ENCODE results near the gene TAF7L. TPM values are rescaled to one million over a fixed set of nuclear protein-coding genes. Genes with fewer than 3 reads are reported as not detected.
A peak's percentile ranks its signal among the peaks of the same experiment; 100 is the strongest.

The TAF7L gene
- total and polyA plus RNA-seq, 4 experiments from 2014 or later, result not detected

DNA sequence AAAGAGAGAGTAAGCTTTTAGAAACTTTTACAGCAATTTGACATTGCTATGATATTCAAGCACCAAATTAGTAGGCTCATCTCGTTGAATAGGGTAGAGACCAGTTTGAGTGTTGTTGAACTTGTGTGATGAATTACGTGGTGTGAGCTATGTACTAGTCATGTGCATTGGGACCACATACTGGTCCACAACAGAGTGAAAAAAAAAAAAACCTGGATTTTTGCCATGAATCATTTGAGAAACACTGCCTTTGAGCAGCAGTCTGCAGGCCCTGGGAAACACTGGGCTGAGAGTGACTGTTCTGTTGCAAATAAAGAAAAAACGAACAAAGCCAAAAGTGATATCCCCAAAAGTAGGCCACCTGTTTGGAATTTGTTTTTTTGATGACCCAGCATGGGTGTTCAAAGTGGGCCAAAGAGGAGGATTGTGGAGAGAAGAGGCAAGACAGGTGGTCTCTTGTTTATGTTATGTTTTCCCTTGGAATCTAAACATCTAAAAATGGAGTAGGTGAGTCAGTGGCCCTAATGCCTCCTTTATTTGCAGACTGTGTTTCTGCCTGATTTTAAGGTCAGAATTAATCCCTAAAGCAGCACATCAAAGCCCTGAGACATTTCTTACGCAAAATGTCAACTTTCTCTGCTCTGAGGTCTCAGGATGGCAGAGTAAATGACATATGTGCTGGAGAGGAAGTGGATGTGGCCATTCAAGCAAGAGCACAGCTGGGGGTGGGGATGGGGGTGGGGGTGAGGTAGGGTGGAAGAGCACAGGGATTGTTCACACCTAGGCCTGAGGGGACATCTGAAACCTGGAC is 33.5 kb downstream of the TAF7L start:
- Mint-ChIP-seq H3K36me3 (no peaks in the 10 kb centered on the region), H3K27me3 (no peaks in the 10 kb centered on the region), H3K4me3 (no peak overlapping the region), H3K9me3 (peaks cover 0 to 4% (median 0%) of the 10 kb centered on the region in 8 donors), H3K4me1 (peaks cover 0 to 5% (median 2%) of the 10 kb centered on the region in 4 donors), H3K27ac (peak overlapping the region in 1 of 7 donors; percentile 46)
- intact Hi-C loops (cut with micrococcal nuclease), result no loop called here
- CTCF ChIA-PET (ENCODE audit: partially characterized antibody), result no interaction called here
- no peaks in the 10 kb centered on the region for H3K9me3 ChIP-seq (ENCODE audit: control insufficient read depth in 1 of 2, low read length in 2 of 2)
- H3K4me3 ChIP-seq (ENCODE audit: low read length in 2 of 2), result no peak overlapping the region
- peaks cover 4% of the 10 kb centered on the region for H3K4me1 ChIP-seq (ENCODE audit: insufficient read depth, low read length)
- no peaks in the 10 kb centered on the region for H3K27me3 ChIP-seq (ENCODE audit: insufficient read depth, low read length)
- no peaks in the 10 kb centered on the region for H3K36me3 ChIP-seq (ENCODE audit: insufficient read depth, low read length)
- POLR2A ChIA-PET (ENCODE audit: partially characterized antibody), result no interaction called here
- H3K27ac ChIP-seq (ENCODE audit: low read depth, low read length), result no peak overlapping the region
- no peak for DNase-seq

DNA sequence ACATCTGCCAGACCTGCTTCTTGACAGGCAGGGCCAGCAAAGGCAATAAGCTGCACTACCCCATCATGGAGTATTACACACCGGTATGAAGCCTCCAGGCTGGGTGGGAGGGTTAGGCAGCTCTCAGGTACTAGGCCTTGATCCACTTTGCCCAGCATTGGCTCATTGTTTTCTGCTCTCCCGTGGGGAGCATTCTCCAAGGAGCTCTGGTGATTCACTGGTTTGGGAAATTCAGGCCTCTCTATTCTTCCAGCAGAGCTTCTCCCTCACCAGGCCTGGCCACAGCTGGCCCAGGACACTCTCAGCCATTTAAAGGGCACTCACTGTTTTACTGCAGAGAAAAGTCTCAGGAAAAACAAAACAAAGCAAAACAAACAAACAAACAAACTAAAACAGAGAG is 38.5 kb downstream of the TAF7L start:
- POLR2A ChIA-PET (ENCODE audit: partially characterized antibody), result no interaction called here
- Mint-ChIP-seq H3K4me3 (no peak overlapping the region), H3K36me3 (no peaks in the 10 kb centered on the region), H3K9me3 (peaks cover 0 to 2% (median 0%) of the 10 kb centered on the region in 8 donors), H3K27ac (no peak overlapping the region), H3K4me1 (peaks cover 0 to 2% (median under 1%) of the 10 kb centered on the region in 4 donors), H3K27me3 (no peaks in the 10 kb centered on the region)
- no peaks in the 10 kb centered on the region for H3K9me3 ChIP-seq (ENCODE audit: control insufficient read depth in 1 of 2, low read length in 2 of 2)
- intact Hi-C loops (cut with micrococcal nuclease), result no loop called here
- H3K4me3 ChIP-seq (ENCODE audit: low read length in 2 of 2), result no peak overlapping the region
- H3K27ac ChIP-seq (ENCODE audit: low read depth, low read length), result no peak overlapping the region
- no peaks in the 10 kb centered on the region for H3K36me3 ChIP-seq (ENCODE audit: insufficient read depth, low read length)
- CTCF ChIA-PET (ENCODE audit: partially characterized antibody), result no interaction called here
- no peak for DNase-seq
- H3K27me3 ChIP-seq (ENCODE audit: insufficient read depth, low read length), result no peaks in the 10 kb centered on the region
- no peaks in the 10 kb centered on the region for H3K4me1 ChIP-seq (ENCODE audit: insufficient read depth, low read length)

DNA sequence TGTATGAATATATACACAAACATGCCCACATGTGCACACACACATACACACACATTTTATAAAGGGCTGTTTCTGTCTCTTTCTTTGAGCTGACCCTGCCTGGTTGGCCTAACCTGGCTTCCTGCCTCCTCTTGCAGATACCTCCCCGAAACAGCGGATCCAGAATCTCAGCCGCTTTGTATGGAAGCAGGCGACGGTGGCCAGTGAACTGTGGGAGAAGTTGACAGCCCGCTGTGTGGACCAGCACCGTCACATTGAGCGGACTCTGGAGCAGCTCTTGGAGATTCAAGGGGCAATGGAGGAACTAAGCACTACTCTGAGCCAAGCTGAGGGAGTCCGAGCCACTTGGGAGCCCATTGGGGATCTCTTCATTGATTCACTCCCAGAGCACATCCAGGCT is 49.6 kb downstream of the TAF7L start:
- DNase-seq, result no peak
- Histone ChIP-seq H3K4me1 (ENCODE audit: insufficient read depth, low read length) (no peaks in the 10 kb centered on the region), H3K9me3 (ENCODE audit: control insufficient read depth in 1 of 2, low read length in 2 of 2) (no peaks in the 10 kb centered on the region), H3K4me3 (ENCODE audit: low read length in 2 of 2) (no peak overlapping the region), H3K27me3 (ENCODE audit: insufficient read depth, low read length) (no peaks in the 10 kb centered on the region), H3K36me3 (ENCODE audit: insufficient read depth, low read length) (no peaks in the 10 kb centered on the region), H3K27ac (ENCODE audit: low read depth, low read length) (no peak overlapping the region)
- intact Hi-C loops (cut with micrococcal nuclease), result no loop called here
- Mint-ChIP-seq H3K4me3 (no peak overlapping the region), H3K27ac (no peak overlapping the region), H3K4me1 (no peaks in the 10 kb centered on the region), H3K9me3 (no peaks in the 10 kb centered on the region), H3K27me3 (no peaks in the 10 kb centered on the region), H3K36me3 (no peaks in the 10 kb centered on the region)
- CTCF ChIA-PET (ENCODE audit: partially characterized antibody), result no interaction called here
- POLR2A ChIA-PET (ENCODE audit: partially characterized antibody), result no interaction called here

DNA sequence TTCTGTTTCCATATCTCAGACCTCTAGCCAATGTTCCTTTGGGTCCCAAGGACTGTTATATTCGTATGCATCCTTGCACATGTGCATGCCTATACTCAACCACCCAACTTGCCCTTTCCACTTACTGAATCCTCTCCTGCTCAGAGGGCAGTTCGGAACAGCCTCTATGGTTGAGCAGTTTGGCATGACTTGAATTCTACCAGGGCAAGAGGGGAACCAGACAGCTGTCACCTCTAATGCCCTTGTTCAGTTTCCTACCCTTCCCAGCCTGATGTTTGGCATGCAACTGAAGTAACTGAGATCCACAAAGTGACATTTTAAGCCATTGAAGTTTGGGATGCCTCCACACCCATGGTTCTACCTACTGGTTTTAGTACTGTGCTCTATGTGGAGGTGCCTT is 54.1 kb downstream of the TAF7L start:
- Mint-ChIP-seq H3K4me1 (no peaks in the 10 kb centered on the region), H3K27me3 (no peaks in the 10 kb centered on the region), H3K9me3 (no peaks in the 10 kb centered on the region), H3K36me3 (no peaks in the 10 kb centered on the region), H3K4me3 (no peak overlapping the region), H3K27ac (no peak overlapping the region)
- Histone ChIP-seq H3K4me1 (ENCODE audit: insufficient read depth, low read length) (no peaks in the 10 kb centered on the region), H3K9me3 (ENCODE audit: control insufficient read depth in 1 of 2, low read length in 2 of 2) (no peaks in the 10 kb centered on the region), H3K27ac (ENCODE audit: low read depth, low read length) (no peak overlapping the region), H3K4me3 (ENCODE audit: low read length in 2 of 2) (no peak overlapping the region), H3K36me3 (ENCODE audit: insufficient read depth, low read length) (no peaks in the 10 kb centered on the region), H3K27me3 (ENCODE audit: insufficient read depth, low read length) (no peaks in the 10 kb centered on the region)
- DNase-seq, result no peak
- POLR2A ChIA-PET (ENCODE audit: partially characterized antibody), result no interaction called here
- CTCF ChIA-PET (ENCODE audit: partially characterized antibody), result no interaction called here
- intact Hi-C loops (cut with micrococcal nuclease), result no loop called here

DNA sequence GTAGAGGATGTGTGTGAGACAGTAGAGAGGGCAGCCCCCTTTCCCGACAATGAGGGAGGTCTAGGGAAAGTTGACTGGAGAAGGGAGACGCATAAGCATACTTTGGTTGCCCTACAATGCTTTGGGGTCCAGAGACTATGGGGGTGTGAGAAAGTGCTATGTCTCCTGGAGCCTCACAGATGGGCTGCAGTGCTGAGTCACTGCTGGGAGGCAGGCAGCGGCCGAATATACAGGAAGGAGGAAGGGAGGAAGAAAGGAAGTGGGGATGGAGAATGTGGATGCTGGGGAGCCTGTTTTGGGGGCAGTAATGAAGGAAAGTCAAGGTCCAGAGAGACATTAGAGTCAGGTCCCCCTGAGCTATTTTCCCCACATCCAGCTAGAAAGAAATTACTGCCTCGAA is 58.8 kb downstream of the TAF7L start:
- no peaks in the 10 kb centered on the region for H3K4me1 ChIP-seq (ENCODE audit: insufficient read depth, low read length)
- intact Hi-C loops (cut with micrococcal nuclease), result no loop called here
- H3K27me3 ChIP-seq (ENCODE audit: insufficient read depth, low read length), result no peaks in the 10 kb centered on the region
- no peak overlapping the region for H3K4me3 Mint-ChIP-seq
- H3K4me1 Mint-ChIP-seq, result no peaks in the 10 kb centered on the region
- no peak overlapping the region for H3K4me3 ChIP-seq (ENCODE audit: low read length in 2 of 2)
- CTCF ChIA-PET (ENCODE audit: partially characterized antibody), result no interaction called here
- POLR2A ChIA-PET (ENCODE audit: partially characterized antibody), result no interaction called here
- peaks cover 0 to 2% (median 0%) of the 10 kb centered on the region in 8 donors for H3K9me3 Mint-ChIP-seq
- H3K9me3 ChIP-seq (ENCODE audit: control insufficient read depth in 1 of 2, low read length in 2 of 2), result no peaks in the 10 kb centered on the region
- H3K27me3 Mint-ChIP-seq, result no peaks in the 10 kb centered on the region
- DNase-seq, result no peak
- H3K27ac ChIP-seq (ENCODE audit: low read depth, low read length), result no peak overlapping the region
- no peaks in the 10 kb centered on the region for H3K36me3 ChIP-seq (ENCODE audit: insufficient read depth, low read length)
- H3K36me3 Mint-ChIP-seq, result no peaks in the 10 kb centered on the region
- no peak overlapping the region for H3K27ac Mint-ChIP-seq

DNA sequence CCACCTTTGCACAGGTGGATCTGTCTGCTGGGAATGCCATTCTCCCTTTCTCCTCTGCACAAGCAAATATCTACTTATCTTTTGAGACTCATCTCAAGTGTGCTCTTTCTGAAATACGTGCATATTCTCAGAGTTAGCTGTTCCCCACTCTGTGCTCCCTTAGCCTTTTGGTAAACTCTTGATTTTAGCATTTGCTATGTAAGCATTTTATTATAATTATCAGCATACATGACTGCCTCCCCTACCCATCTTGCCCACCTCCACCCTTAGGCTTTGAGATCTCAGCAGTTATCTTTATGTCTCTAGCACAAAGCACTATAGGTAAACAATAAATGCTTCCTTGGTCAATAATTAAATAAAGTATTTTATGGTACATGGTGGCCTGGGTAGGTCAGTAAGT is 60.1 kb downstream of the TAF7L start:
- no peaks in the 10 kb centered on the region for H3K36me3 Mint-ChIP-seq
- no peak for DNase-seq
- Histone ChIP-seq H3K27ac (ENCODE audit: low read depth, low read length) (no peak overlapping the region), H3K36me3 (ENCODE audit: insufficient read depth, low read length) (no peaks in the 10 kb centered on the region), H3K27me3 (ENCODE audit: insufficient read depth, low read length) (no peaks in the 10 kb centered on the region), H3K4me3 (ENCODE audit: low read length in 2 of 2) (no peak overlapping the region), H3K4me1 (ENCODE audit: insufficient read depth, low read length) (no peaks in the 10 kb centered on the region), H3K9me3 (ENCODE audit: control insufficient read depth in 1 of 2, low read length in 2 of 2) (no peaks in the 10 kb centered on the region)
- ChIA-PET POLR2A (ENCODE audit: partially characterized antibody) (no interaction called here), CTCF (ENCODE audit: partially characterized antibody) (no interaction called here)
- no peaks in the 10 kb centered on the region for H3K4me1 Mint-ChIP-seq
- no peak overlapping the region for H3K27ac Mint-ChIP-seq
- no peak overlapping the region for H3K4me3 Mint-ChIP-seq
- H3K9me3 Mint-ChIP-seq, result peaks cover 0 to 2% (median 0%) of the 10 kb centered on the region in 8 donors
- no peaks in the 10 kb centered on the region for H3K27me3 Mint-ChIP-seq
- intact Hi-C loops (cut with micrococcal nuclease), result no loop called here

DNA sequence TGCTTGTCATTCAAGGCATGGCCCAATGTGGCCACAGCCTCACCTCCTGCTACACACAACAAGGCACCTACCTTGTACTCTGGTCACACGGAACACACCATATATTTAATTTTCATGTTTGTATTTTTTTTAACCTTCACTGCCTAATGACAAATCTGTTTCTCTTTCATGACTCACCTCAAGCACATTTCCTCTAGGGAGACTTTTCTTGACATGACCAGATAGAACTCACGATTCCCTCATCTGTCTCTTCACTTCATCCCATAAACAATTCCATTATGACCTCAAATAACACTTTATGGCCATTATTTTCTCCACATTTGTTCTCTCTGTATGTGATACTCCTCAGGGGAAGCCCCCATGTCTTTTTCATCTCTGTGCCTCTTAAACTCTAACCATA is 60.5 kb downstream of the TAF7L start:
- H3K9me3 Mint-ChIP-seq, result peaks cover 0 to 2% (median 0%) of the 10 kb centered on the region in 8 donors
- intact Hi-C loops (cut with micrococcal nuclease), result no loop called here
- Histone ChIP-seq H3K27me3 (ENCODE audit: insufficient read depth, low read length) (no peaks in the 10 kb centered on the region), H3K36me3 (ENCODE audit: insufficient read depth, low read length) (no peaks in the 10 kb centered on the region), H3K27ac (ENCODE audit: low read depth, low read length) (no peak overlapping the region), H3K9me3 (ENCODE audit: control insufficient read depth in 1 of 2, low read length in 2 of 2) (no peaks in the 10 kb centered on the region), H3K4me3 (ENCODE audit: low read length in 2 of 2) (no peak overlapping the region), H3K4me1 (ENCODE audit: insufficient read depth, low read length) (no peaks in the 10 kb centered on the region)
- POLR2A ChIA-PET (ENCODE audit: partially characterized antibody), result no interaction called here
- H3K27ac Mint-ChIP-seq, result peak overlapping the region in 1 of 7 donors; percentile 49
- no peaks in the 10 kb centered on the region for H3K36me3 Mint-ChIP-seq
- CTCF ChIA-PET (ENCODE audit: partially characterized antibody), result no interaction called here
- H3K27me3 Mint-ChIP-seq, result no peaks in the 10 kb centered on the region
- DNase-seq, result no peak
- no peaks in the 10 kb centered on the region for H3K4me1 Mint-ChIP-seq
- H3K4me3 Mint-ChIP-seq, result no peak overlapping the region
